H1 (cell line): ENCODE data around the gene APOL1. TPM values are rescaled to one million over a fixed set of nuclear protein-coding genes. Genes with fewer than 3 reads are reported as not detected.

ENCODE experiments used
- CTCF ChIA-PET: fragments of 300-600 bp; sonication (Branson Sonifier 250); formaldehyde crosslinking; loops from one replicate; lab custom pipeline; 2021; ENCODE audit not compliant: partially characterized antibody; lab: Charles Lee
- POLR2A ChIA-PET: fragments of 300-600 bp; sonication (Branson Sonifier 250); formaldehyde crosslinking; loops from one replicate; lab custom pipeline; 2021; ENCODE audit warnings: inconsistent platforms; ENCODE audit not compliant: partially characterized antibody; lab: Charles Lee
- DNase-seq, 2 experiments: peaks; one replicate each; pipeline versions ENCODE4 v3.0.0 to v3.0.0-alpha.2; 2010 to 2022; ENCODE audit warnings: low spot score in 2 of 2, low read depth in 1 of 2, mixed read lengths in 1 of 2
- FAIRE-seq: peaks from 2 replicates; lab custom pipeline; 2011; peaks lifted over from hg19 to GRCh38; lab: Jason Lieb, UNC
- H2AFZ ChIP-seq: 2 replicates; pipeline ENCODE4 v1.8.1; 2012; ENCODE audit warnings: low read length, inconsistent platforms
- H2AK5ac ChIP-seq: 2 replicates; pipeline ENCODE4 v1.6.1; 2013; ENCODE audit warnings: low read depth, low read length
- H2BK120ac ChIP-seq: replicated peaks from 2 replicates; pipeline ENCODE3; 2013; ENCODE audit warnings: low read depth, low read length, inconsistent platforms
- H2BK12ac ChIP-seq: 2 replicates; pipeline ENCODE4 v1.6.1; 2013; ENCODE audit warnings: low read depth, low read length
- H2BK15ac ChIP-seq: 2 replicates; pipeline ENCODE4 v1.6.1; 2013; ENCODE audit warnings: low read length
- H2BK20ac ChIP-seq: 2 replicates; pipeline ENCODE4 v1.6.1; 2013; ENCODE audit warnings: low read length
- H2BK5ac ChIP-seq: 2 replicates; pipeline ENCODE4 v1.6.1; 2013; ENCODE audit warnings: low read depth, low read length
- H3K14ac ChIP-seq: 2 replicates; pipeline ENCODE4 v1.6.1; 2013; ENCODE audit warnings: inconsistent platforms; ENCODE audit not compliant: insufficient read length
- H3K18ac ChIP-seq: 2 replicates; pipeline ENCODE4 v1.6.1; 2013; ENCODE audit warnings: low read length; ENCODE audit errors: extremely low read depth
- H3K23ac ChIP-seq: 2 replicates; pipeline ENCODE4 v1.6.1; 2013; ENCODE audit warnings: inconsistent platforms; ENCODE audit not compliant: insufficient read length
- H3K23me2 ChIP-seq: 2 replicates; pipeline ENCODE4 v1.6.1; 2013; ENCODE audit warnings: low read depth, low read length
- H3K27ac ChIP-seq: 2 replicates; pipeline ENCODE4 v1.6.1; 2011; ENCODE audit warnings: low read depth, low read length, inconsistent platforms
- H3K27me3 ChIP-seq, 4 experiments: replicated peaks in 1 of 4; 1 replicate in 1 of 4; 2 replicates in 3 of 4; pipeline versions ENCODE4 v1.6.1 to v1.8.1; 2011 to 2013; ENCODE audit warnings: low read length in 3 of 4, mild to moderate bottlenecking in 3 of 4, inconsistent platforms in 2 of 4, mixed read lengths in 2 of 4, moderate library complexity in 1 of 4; ENCODE audit not compliant: control insufficient read depth in 3 of 4, insufficient read depth in 3 of 4; ENCODE audit errors: extremely low read depth in 1 of 4
- H3K36me3 ChIP-seq, 4 experiments: 2 replicates each; pipeline versions ENCODE4 v1.6.1 to v1.8.1; 2011 to 2013; ENCODE audit warnings: mild to moderate bottlenecking in 4 of 4, low read length in 3 of 4, moderate library complexity in 2 of 4, control low read depth in 1 of 4, inconsistent platforms in 1 of 4; ENCODE audit not compliant: insufficient read depth in 4 of 4, control insufficient read depth in 2 of 4
- H3K4ac ChIP-seq: replicated peaks from 2 replicates; pipeline ENCODE3; 2013; ENCODE audit warnings: low read length, low read depth, mixed read lengths, inconsistent platforms; ENCODE audit not compliant: insufficient read length
- H3K4me1 ChIP-seq, 4 experiments: replicated peaks in 1 of 4; 1 replicate in 1 of 4; 2 replicates in 3 of 4; pipeline versions ENCODE4 v1.6.1 to v1.8.1; 2011 to 2013; ENCODE audit warnings: low read length in 3 of 4, inconsistent platforms in 2 of 4, mixed read lengths in 1 of 4; ENCODE audit not compliant: insufficient read depth in 4 of 4, control insufficient read depth in 3 of 4
- H3K4me2 ChIP-seq, 2 experiments: 2 replicates each; pipeline versions ENCODE4 v1.6.1 to v1.8.1; 2011 to 2013; ENCODE audit warnings: low read depth in 2 of 2, low read length in 2 of 2, control low read depth in 1 of 2, inconsistent platforms in 1 of 2, mild to moderate bottlenecking in 1 of 2; ENCODE audit not compliant: insufficient read depth in 1 of 2
- H3K4me3 ChIP-seq, 4 experiments: fragments of 200-600, 300-600 bp in 1 of 4; sonication (generic), shearing (Covaris generic), sonication (Bioruptor Twin) in 1 of 4; 2 replicates each; pipeline versions ENCODE4 v1.5.1 to v1.8.1; 2011 to 2016; ENCODE audit warnings: low read length in 4 of 4, low read depth in 3 of 4, control low read depth in 2 of 4, inconsistent platforms in 2 of 4, mild to moderate bottlenecking in 2 of 4, mixed read lengths in 1 of 4, moderate library complexity in 1 of 4; ENCODE audit not compliant: insufficient read depth in 2 of 4; ENCODE audit errors: extremely low read depth in 1 of 4
- H3K56ac ChIP-seq: replicated peaks from 2 replicates; pipeline ENCODE3; 2013; ENCODE audit warnings: low read depth, mild to moderate bottlenecking, mixed read lengths, low read length, inconsistent platforms; ENCODE audit not compliant: insufficient read length
- H3K79me1 ChIP-seq: 2 replicates; pipeline ENCODE4 v1.6.1; 2013; ENCODE audit warnings: low read depth, low read length, control low read depth
- H3K79me2 ChIP-seq, 2 experiments: 2 replicates each; pipeline versions ENCODE4 v1.6.1 to v1.8.1; 2012 to 2013; ENCODE audit warnings: low read length in 2 of 2, mild to moderate bottlenecking in 2 of 2, inconsistent platforms in 1 of 2; ENCODE audit not compliant: insufficient read depth in 2 of 2, control insufficient read depth in 1 of 2
- H3K9ac ChIP-seq, 4 experiments: replicated peaks in 1 of 4; 1 replicate in 1 of 4; 2 replicates in 3 of 4; pipeline versions ENCODE4 v1.6.1 to v1.8.1; 2011 to 2013; ENCODE audit warnings: low read depth in 3 of 4, low read length in 3 of 4, control low read depth in 2 of 4, mild to moderate bottlenecking in 2 of 4, moderate library complexity in 2 of 4, inconsistent platforms in 1 of 4; ENCODE audit errors: extremely low read depth in 1 of 4
- H3K9me3 ChIP-seq, 2 experiments: 2 replicates each; pipeline versions ENCODE4 v1.6.1 to v1.8.1; 2012 to 2013; ENCODE audit warnings: mild to moderate bottlenecking in 2 of 2, moderate library complexity in 2 of 2, control low read depth in 1 of 2, inconsistent platforms in 1 of 2, low read depth in 1 of 2, low read length in 1 of 2, mixed read lengths in 1 of 2; ENCODE audit not compliant: insufficient read depth in 2 of 2
- H4K20me1 ChIP-seq, 2 experiments: replicated peaks in 1 of 2; 2 replicates each; pipeline versions ENCODE3 to v1.8.1; 2011 to 2013; ENCODE audit warnings: inconsistent platforms in 2 of 2, low read length in 2 of 2, mild to moderate bottlenecking in 1 of 2; ENCODE audit not compliant: insufficient read depth in 2 of 2, control insufficient read depth in 1 of 2
- H4K5ac ChIP-seq: 2 replicates; pipeline ENCODE4 v1.6.1; 2013; ENCODE audit warnings: low read length, low read depth, mixed read lengths, inconsistent platforms; ENCODE audit not compliant: insufficient read length
- H4K8ac ChIP-seq: 2 replicates; pipeline ENCODE4 v1.8.0; 2013; ENCODE audit warnings: mild to moderate bottlenecking, moderate library complexity, low read length, inconsistent platforms; ENCODE audit not compliant: insufficient read depth; ENCODE audit errors: extremely low read depth
- H4K91ac ChIP-seq: replicated peaks from 2 replicates; pipeline ENCODE3; 2013; ENCODE audit warnings: low read length, mixed read lengths, inconsistent platforms; ENCODE audit not compliant: insufficient read length
- EGR1 ChIP-seq: IDR thresholded peaks from 2 replicates; pipeline ENCODE4 v1.6.1; 2011; ENCODE audit warnings: low read depth, low read length, borderline replicate concordance
- PHF8 ChIP-seq: fragments of 200-600 bp; sonication (generic); conservative IDR thresholded peaks from 2 replicates; pipeline ENCODE4 v1.7.1; 2012; ENCODE audit warnings: low read depth, mild to moderate bottlenecking, inconsistent platforms, low read length, moderate library complexity
- ZNF274 ChIP-seq: IDR thresholded peaks from 2 replicates; pipeline ENCODE4 v1.7.0; 2012; ENCODE audit warnings: low read length, borderline replicate concordance; ENCODE audit errors: extremely low read depth
- WGBS, 2 experiments: shearing (Covaris generic) in 1 of 2; methylation state at CpG; one replicate each; pipeline versions ENCODE4 v1.1.6 to v1.1.7; 2013 to 2015; ENCODE audit warnings: low lambda C conversion rate in 2 of 2, mixed read lengths in 2 of 2, inconsistent platforms in 1 of 2, low coverage in 1 of 2, missing lambda C conversion rate in 1 of 2; ENCODE audit not compliant: insufficient replicate concordance in 2 of 2, insufficient coverage in 1 of 2, insufficient read length in 1 of 2; ENCODE audit errors: extremely low coverage in 1 of 2, missing lambda C conversion rate in 1 of 2; 5-methylcytosine and 5-hydroxymethylcytosine counted together
- polyA plus RNA-seq, 7 experiments: library from polyadenylated mRNA; depleted of rRNA in 3 of 7; stranded (reverse) in 5 of 7; unstranded in 2 of 7; fragments of >200 nt in 5 of 7; fragments of 200-250 nt in 2 of 7; gene quantifications; 1 replicate in 5 of 7; 2 replicates in 1 of 7; 4 replicates in 1 of 7; pipeline versions ENCODE4 v1.2.1 to v1.2.3, GENCODE V29; 2011 to 2013; ENCODE audit warnings: missing spikeins in 2 of 7, mixed read lengths in 2 of 7
- total RNA-seq: library from RNA; stranded (reverse); fragmentation: NEBNext Ultra II Directional; extraction: Animal tissue kit (Norgen Biotek cat#: 25700); gene quantifications from 2 replicates; pipeline ENCODE4 v1.2.1, GENCODE V29; 2021
- TF ChIP-seq, protein P1 (sequence below): IDR thresholded peaks from 2 replicates; pipeline ENCODE4 v1.6.1; 2012; ENCODE audit warnings: low read length, inconsistent platforms

The APOL1 gene
- total and polyA plus RNA-seq, 2 of the 8 experiments (the other 6 are each of a cell fraction or from before 2014, with no cell fraction given): not detected

GRCh38 chr22:36287881-36288515 lies 35.1 kb downstream of the APOL1 start:
- Histone ChIP-seq H2AFZ (no peak overlapping the region), H3K4me1 (peaks cover 0 to 3% (median 0%) of the 10 kb centered on the region in 4 experiments; a peak in 3 of 7 replicates), H3K23me2 (no peaks in the 10 kb centered on the region), H4K5ac (no peak overlapping the region), H3K18ac (no peak overlapping the region), H2BK120ac (no peak overlapping the region), H3K23ac (no peak overlapping the region), H3K9me3 (peaks cover 2 to 9% of the 10 kb centered on the region in 2 experiments; a peak in 1 of 4 replicates), H3K27me3 (no peaks in the 10 kb centered on the region), H3K56ac (no peak overlapping the region), H4K91ac (no peak overlapping the region), H3K36me3 (peaks cover 49 to 78% (median 70%) of the 10 kb centered on the region in 4 experiments), H3K14ac (no peak overlapping the region), H3K4ac (no peak overlapping the region), H3K4me2 (no peak overlapping the region), H4K20me1 (peaks cover 0 to 7% of the 10 kb centered on the region in 2 experiments), H3K9ac (no peak overlapping the region), H2AK5ac (no peak overlapping the region), H2BK12ac (no peak overlapping the region), H3K4me3 (no peak overlapping the region), H4K8ac (no peak overlapping the region), H3K79me2 (no peaks in the 10 kb centered on the region), H3K27ac (no peak overlapping the region), H2BK20ac (no peak overlapping the region), H3K79me1 (no peaks in the 10 kb centered on the region), H2BK5ac (no peak overlapping the region), H2BK15ac (no peak overlapping the region)
- no peak for FAIRE-seq
- 79% methylated on average over 20 of the region's 20 CpGs; no CpG with 5 or more reads in 1 of the 2 experiments for WGBS, 2 experiments
- ChIA-PET POLR2A (interaction anchor here (1.7 to 1.8 kb wide), 2 partner anchors 14 to 194 kb away, joined by 4 to 5 read pairs; partner anchors contain the start of gene TXN2), CTCF (interaction anchor here (0.9 to 8.0 kb wide), 13 partner anchors 10 to 223 kb away, joined by 3 to 159 read pairs (median 5); no protein-coding TSS in a partner anchor)
- DNase-seq: no peak
- TF ChIP-seq PHF8: no peak
- TF ChIP-seq, protein P1, sequence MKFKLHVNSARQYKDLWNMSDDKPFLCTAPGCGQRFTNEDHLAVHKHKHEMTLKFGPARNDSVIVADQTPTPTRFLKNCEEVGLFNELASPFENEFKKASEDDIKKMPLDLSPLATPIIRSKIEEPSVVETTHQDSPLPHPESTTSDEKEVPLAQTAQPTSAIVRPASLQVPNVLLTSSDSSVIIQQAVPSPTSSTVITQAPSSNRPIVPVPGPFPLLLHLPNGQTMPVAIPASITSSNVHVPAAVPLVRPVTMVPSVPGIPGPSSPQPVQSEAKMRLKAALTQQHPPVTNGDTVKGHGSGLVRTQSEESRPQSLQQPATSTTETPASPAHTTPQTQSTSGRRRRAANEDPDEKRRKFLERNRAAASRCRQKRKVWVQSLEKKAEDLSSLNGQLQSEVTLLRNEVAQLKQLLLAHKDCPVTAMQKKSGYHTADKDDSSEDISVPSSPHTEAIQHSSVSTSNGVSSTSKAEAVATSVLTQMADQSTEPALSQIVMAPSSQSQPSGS: no peak
- TF ChIP-seq ZNF274: no peak
- no peak for TF ChIP-seq EGR1
